Measurements from ENCODE around the gene SEC11A. TPM values are rescaled to one million over a fixed set of nuclear protein-coding genes. Genes with fewer than 3 reads are reported as not detected.
"Not testable (repeated sequence)": the region's sequence is repeated elsewhere in the genome, so short reads cannot be mapped to it uniquely, and the experiment has no call there.

SEC11A gene
- total and polyA plus RNA-seq, 4 donors = 99.3 to 327 (median 154) TPM

- 85 to 92% methylated on average over 10 of the region's 10 CpGs for WGBS, 2 donors
- H3K4me1 ChIP-seq (ENCODE audit: control insufficient read depth in 1 of 2, insufficient read depth in 2 of 2, low read length in 2 of 2) = no peaks in the 10 kb centered on the region
- peak in 1 of 2 donors; percentile 57 for DNase-seq
- ATAC-seq (ENCODE audit: low FRiP score) = no peak
- intact Hi-C loops (cut with DNase I) = no loop called here
- H3K9me3 ChIP-seq (ENCODE audit: control insufficient read depth, low read length) = no peaks in the 10 kb centered on the region
- peaks cover 0 to 9% of the 10 kb centered on the region in 2 donors for H3K36me3 ChIP-seq (ENCODE audit: control insufficient read depth in 1 of 2, insufficient read depth in 2 of 2, low read length in 1 of 2)
- no peaks in the 10 kb centered on the region for H3K27me3 ChIP-seq (ENCODE audit: control insufficient read depth in 1 of 2, insufficient read depth in 2 of 2, low read length in 1 of 2)
- H3K27ac ChIP-seq (ENCODE audit: low read depth in 1 of 2, low read length in 2 of 2) = no peak overlapping the region
- no peak overlapping the region for H3K4me3 ChIP-seq (ENCODE audit: low read length in 2 of 2)
These were observed 69.9 kb downstream of the SEC11A start for GRCh38 chr15:84645997-84646396.

- Histone ChIP-seq H3K27me3 (ENCODE audit: control insufficient read depth in 1 of 2, insufficient read depth in 2 of 2, low read length in 1 of 2) (no peaks in the 10 kb centered on the region), H3K27ac (ENCODE audit: low read depth in 1 of 2, low read length in 2 of 2) (no peak overlapping the region), H3K9me3 (ENCODE audit: control insufficient read depth, low read length) (no peaks in the 10 kb centered on the region), H3K4me1 (ENCODE audit: control insufficient read depth in 1 of 2, insufficient read depth in 2 of 2, low read length in 2 of 2) (no peaks in the 10 kb centered on the region), H3K4me3 (ENCODE audit: low read length in 2 of 2) (no peak overlapping the region), H3K36me3 (ENCODE audit: control insufficient read depth in 1 of 2, insufficient read depth in 2 of 2, low read length in 1 of 2) (peaks cover 0 to 9% of the 10 kb centered on the region in 2 donors)
- no peak for ATAC-seq (ENCODE audit: low FRiP score)
- intact Hi-C loops (cut with DNase I) = no loop called here
- peak; percentile 29 to 67 for DNase-seq
- WGBS, 2 donors = 85 to 88% methylated on average over 10 of the region's 10 CpGs
These were observed 70.4 kb downstream of the SEC11A start for GRCh38 chr15:84645496-84645895.

- intact Hi-C loops (cut with DNase I) = no loop called here
- H3K27me3 ChIP-seq (ENCODE audit: control insufficient read depth in 1 of 2, insufficient read depth in 2 of 2, low read length in 1 of 2) = no peaks in the 10 kb centered on the region
- peaks cover 0 to 13% of the 10 kb centered on the region in 2 donors for H3K36me3 ChIP-seq (ENCODE audit: control insufficient read depth in 1 of 2, insufficient read depth in 2 of 2, low read length in 1 of 2)
- ATAC-seq (ENCODE audit: low FRiP score) (no peak), DNase-seq (no peak)
- WGBS, 2 donors = 88% methylated on average over 6 of the region's 6 CpGs
- H3K9me3 ChIP-seq (ENCODE audit: control insufficient read depth, low read length) = no peaks in the 10 kb centered on the region
- no peak overlapping the region for H3K27ac ChIP-seq (ENCODE audit: low read depth in 1 of 2, low read length in 2 of 2)
- no peak overlapping the region for H3K4me3 ChIP-seq (ENCODE audit: low read length in 2 of 2)
- no peaks in the 10 kb centered on the region for H3K4me1 ChIP-seq (ENCODE audit: control insufficient read depth in 1 of 2, insufficient read depth in 2 of 2, low read length in 2 of 2)
These were observed 72.1 kb downstream of the SEC11A start for GRCh38 chr15:84643838-84644237.

GRCh38 chr15:84642640-84643039 lies 73.3 kb downstream of the SEC11A start:
- ATAC-seq (ENCODE audit: low FRiP score); DNase-seq; intact Hi-C loops (cut with DNase I); H3K27ac ChIP-seq (ENCODE audit: low read depth in 1 of 2, low read length in 2 of 2); H3K27me3 ChIP-seq (ENCODE audit: control insufficient read depth in 1 of 2, insufficient read depth in 2 of 2, low read length in 1 of 2); H3K4me3 ChIP-seq (ENCODE audit: low read length in 2 of 2); H3K9me3 ChIP-seq (ENCODE audit: control insufficient read depth, low read length); H3K36me3 ChIP-seq (ENCODE audit: control insufficient read depth in 1 of 2, insufficient read depth in 2 of 2, low read length in 1 of 2); H3K4me1 ChIP-seq (ENCODE audit: control insufficient read depth in 1 of 2, insufficient read depth in 2 of 2, low read length in 2 of 2): not testable (repeated sequence)
- WGBS, 2 donors = 46 to 95% methylated on average over 2 of the region's 2 CpGs

- H3K4me3 ChIP-seq (ENCODE audit: low read length in 2 of 2); ATAC-seq (ENCODE audit: low FRiP score); H3K36me3 ChIP-seq (ENCODE audit: control insufficient read depth in 1 of 2, insufficient read depth in 2 of 2, low read length in 1 of 2); H3K9me3 ChIP-seq (ENCODE audit: control insufficient read depth, low read length); H3K27me3 ChIP-seq (ENCODE audit: control insufficient read depth in 1 of 2, insufficient read depth in 2 of 2, low read length in 1 of 2); H3K27ac ChIP-seq (ENCODE audit: low read depth in 1 of 2, low read length in 2 of 2); intact Hi-C loops (cut with DNase I); H3K4me1 ChIP-seq (ENCODE audit: control insufficient read depth in 1 of 2, insufficient read depth in 2 of 2, low read length in 2 of 2): not testable (repeated sequence)
- WGBS, 2 donors = 92 to 94% methylated on average over 9 of the region's 9 CpGs
- DNase-seq = peak in 1 of 2 donors; percentile 64
These were observed 74.1 kb downstream of the SEC11A start for GRCh38 chr15:84641871-84642270.

- Histone ChIP-seq H3K36me3 (ENCODE audit: control insufficient read depth in 1 of 2, insufficient read depth in 2 of 2, low read length in 1 of 2) (peaks cover 0 to 5% of the 10 kb centered on the region in 2 donors), H3K9me3 (ENCODE audit: control insufficient read depth, low read length) (no peaks in the 10 kb centered on the region)
- WGBS, 2 donors = 17 to 20% methylated on average over 3 of the region's 3 CpGs
These were observed 77.8 kb downstream of the SEC11A start for GRCh38 chr15:84638103-84638502.

GRCh38 chr15:84634228-84634837 lies 81.6 kb downstream of the SEC11A start:
- Histone ChIP-seq H3K27me3 (ENCODE audit: control insufficient read depth in 1 of 2, insufficient read depth in 2 of 2, low read length in 1 of 2) (no peaks in the 10 kb centered on the region), H3K36me3 (ENCODE audit: control insufficient read depth in 1 of 2, insufficient read depth in 2 of 2, low read length in 1 of 2) (no peaks in the 10 kb centered on the region), H3K27ac (ENCODE audit: low read depth in 1 of 2, low read length in 2 of 2) (peak overlapping the region; percentile 33 to 87), H3K4me1 (ENCODE audit: control insufficient read depth in 1 of 2, insufficient read depth in 2 of 2, low read length in 2 of 2) (peaks cover 0 to 6% of the 10 kb centered on the region in 2 donors), H3K9me3 (ENCODE audit: control insufficient read depth, low read length) (no peaks in the 10 kb centered on the region), H3K4me3 (ENCODE audit: low read length in 2 of 2) (peak overlapping the region; percentile 63 to 72)
- ATAC-seq (ENCODE audit: low FRiP score) (no peak), DNase-seq (no peak)
- intact Hi-C loops (cut with DNase I) = no loop called here
- 22 to 28% methylated on average over 23 of the region's 23 CpGs for WGBS, 2 donors

More at GRCh38 chr15:84638103-84638502, 77.8 kb downstream of the SEC11A start:
- peaks cover 0 to 6% of the 10 kb centered on the region in 2 donors for H3K4me1 ChIP-seq (ENCODE audit: control insufficient read depth in 1 of 2, insufficient read depth in 2 of 2, low read length in 2 of 2)
- H3K27ac ChIP-seq (ENCODE audit: low read depth in 1 of 2, low read length in 2 of 2) = peak overlapping the region in 1 of 2 donors; percentile 49
- H3K4me3 ChIP-seq (ENCODE audit: low read length in 2 of 2) = no peak overlapping the region
- intact Hi-C loops (cut with DNase I) = loop anchor here in 1 of 2 donors (1.0 kb wide), 1 partner anchor 38 kb away; no protein-coding TSS in a partner anchor
- ATAC-seq (ENCODE audit: low FRiP score) = no peak
- DNase-seq = no peak
- no peaks in the 10 kb centered on the region for H3K27me3 ChIP-seq (ENCODE audit: control insufficient read depth in 1 of 2, insufficient read depth in 2 of 2, low read length in 1 of 2)

- H3K4me1 ChIP-seq (ENCODE audit: control insufficient read depth in 1 of 2, insufficient read depth in 2 of 2, low read length in 2 of 2) = peaks cover 0 to 6% of the 10 kb centered on the region in 2 donors
- 0 to 1% methylated on average over 84 to 105 of the region's 105 CpGs for WGBS, 2 donors
These were observed 82.4 kb downstream of the SEC11A start for GRCh38 chr15:84633311-84634227.

More at GRCh38 chr15:84633311-84634227, 82.4 kb downstream of the SEC11A start:
- peak; percentile 86 for ATAC-seq (ENCODE audit: low FRiP score)
- H3K27me3 ChIP-seq (ENCODE audit: control insufficient read depth in 1 of 2, insufficient read depth in 2 of 2, low read length in 1 of 2) = no peaks in the 10 kb centered on the region
- H3K9me3 ChIP-seq (ENCODE audit: control insufficient read depth, low read length) = no peaks in the 10 kb centered on the region
- intact Hi-C loops (cut with DNase I) = no loop called here
- H3K36me3 ChIP-seq (ENCODE audit: control insufficient read depth in 1 of 2, insufficient read depth in 2 of 2, low read length in 1 of 2) = no peaks in the 10 kb centered on the region
- peak overlapping the region; percentile 63 to 72 for H3K4me3 ChIP-seq (ENCODE audit: low read length in 2 of 2)
- peak overlapping the region; percentile 33 to 87 for H3K27ac ChIP-seq (ENCODE audit: low read depth in 1 of 2, low read length in 2 of 2)
- peak; percentile 84 to 90 for DNase-seq
